GM13976 (cell line): ENCODE results near the gene OSBPL3.

Experiments
- DNase-seq: peaks from one replicate; pipeline ENCODE4 v3.0.0; 2012; ENCODE audit warnings: low spot score
- in situ Hi-C: fragments of 300-500 bp; cut with MboI; formaldehyde crosslinking; loops from one replicate; pipeline ENCODE4 v1.12.0; 2022; ENCODE audit warnings: low sequenced_read_pairs, mixed read lengths, inconsistent platforms; ENCODE audit not compliant: unreplicated experiment
- TF ChIP-seq, protein P1 (sequence below): IDR thresholded peaks from 2 replicates; pipeline ENCODE4 v1.5.1; 2012; ENCODE audit warnings: borderline replicate concordance, mild to moderate bottlenecking; ENCODE audit not compliant: insufficient read depth; ENCODE audit errors: extremely low read depth, missing control alignments, control extremely low read depth

OSBPL3 gene

GRCh38 chr7:24951441-24951980 is 28.5 kb downstream of the OSBPL3 start:
- DNase-seq = no peak
- TF ChIP-seq, protein P1, sequence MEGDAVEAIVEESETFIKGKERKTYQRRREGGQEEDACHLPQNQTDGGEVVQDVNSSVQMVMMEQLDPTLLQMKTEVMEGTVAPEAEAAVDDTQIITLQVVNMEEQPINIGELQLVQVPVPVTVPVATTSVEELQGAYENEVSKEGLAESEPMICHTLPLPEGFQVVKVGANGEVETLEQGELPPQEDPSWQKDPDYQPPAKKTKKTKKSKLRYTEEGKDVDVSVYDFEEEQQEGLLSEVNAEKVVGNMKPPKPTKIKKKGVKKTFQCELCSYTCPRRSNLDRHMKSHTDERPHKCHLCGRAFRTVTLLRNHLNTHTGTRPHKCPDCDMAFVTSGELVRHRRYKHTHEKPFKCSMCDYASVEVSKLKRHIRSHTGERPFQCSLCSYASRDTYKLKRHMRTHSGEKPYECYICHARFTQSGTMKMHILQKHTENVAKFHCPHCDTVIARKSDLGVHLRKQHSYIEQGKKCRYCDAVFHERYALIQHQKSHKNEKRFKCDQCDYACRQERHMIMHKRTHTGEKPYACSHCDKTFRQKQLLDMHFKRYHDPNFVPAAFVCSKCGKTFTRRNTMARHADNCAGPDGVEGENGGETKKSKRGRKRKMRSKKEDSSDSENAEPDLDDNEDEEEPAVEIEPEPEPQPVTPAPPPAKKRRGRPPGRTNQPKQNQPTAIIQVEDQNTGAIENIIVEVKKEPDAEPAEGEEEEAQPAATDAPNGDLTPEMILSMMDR = no peak

DNA sequence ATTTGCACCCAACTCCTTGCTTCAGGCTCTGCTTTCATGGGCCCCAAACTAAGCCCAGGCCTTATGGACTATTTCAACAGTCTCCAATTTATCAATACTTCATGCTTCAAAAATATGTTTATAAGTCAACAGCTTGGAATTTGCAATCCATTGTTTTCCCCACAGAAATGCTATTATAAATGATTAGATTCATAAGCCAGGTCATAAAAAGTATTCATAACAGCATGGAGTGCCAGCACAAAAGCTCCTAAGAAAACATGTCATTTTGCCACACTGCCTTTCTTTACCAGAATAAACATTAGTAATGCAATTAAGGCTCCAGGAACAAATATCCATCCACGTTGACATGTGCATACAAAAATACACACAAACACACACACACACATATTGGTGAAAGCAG is 30.1 kb downstream of the OSBPL3 start:
- DNase-seq = no peak
- TF ChIP-seq, protein P1 = no peak
- in situ Hi-C loops = no loop called here

More at GRCh38 chr7:24951441-24951980, 28.5 kb downstream of the OSBPL3 start:
- in situ Hi-C loops = no loop called here

GRCh38 chr7:24948739-24949138 is 31.2 kb downstream of the OSBPL3 start:
- peak; percentile 25 for DNase-seq
- in situ Hi-C loops = no loop called here
- TF ChIP-seq, protein P1 = no peak

DNA sequence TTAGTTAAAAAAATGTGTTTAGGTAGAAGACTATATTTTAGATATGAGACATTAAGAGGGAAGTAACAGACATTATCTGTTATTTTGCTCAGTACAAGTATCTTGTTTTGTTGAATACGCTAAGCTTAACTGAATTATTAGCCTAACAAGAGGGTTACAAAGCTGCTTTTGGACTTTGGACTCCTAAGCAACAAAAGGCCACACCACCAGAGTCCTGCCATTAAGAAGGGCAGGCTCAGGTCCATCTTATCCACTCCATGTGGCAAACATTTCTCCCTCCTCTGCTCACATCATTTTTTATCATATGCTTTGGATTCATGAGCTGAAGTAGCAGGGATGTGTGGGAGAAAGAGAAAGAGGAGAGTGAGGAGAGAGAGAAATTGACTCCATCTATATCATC is 33.5 kb downstream of the OSBPL3 start:
- in situ Hi-C loops = no loop called here
- TF ChIP-seq, protein P1 = no peak

GRCh38 chr7:24945899-24946298 is 34.1 kb downstream of the OSBPL3 start:
- TF ChIP-seq, protein P1 = no peak
- DNase-seq = no peak
- in situ Hi-C loops = no loop called here

More for the DNA sequence above, 33.5 kb downstream of the OSBPL3 start:
- no peak for DNase-seq

DNA sequence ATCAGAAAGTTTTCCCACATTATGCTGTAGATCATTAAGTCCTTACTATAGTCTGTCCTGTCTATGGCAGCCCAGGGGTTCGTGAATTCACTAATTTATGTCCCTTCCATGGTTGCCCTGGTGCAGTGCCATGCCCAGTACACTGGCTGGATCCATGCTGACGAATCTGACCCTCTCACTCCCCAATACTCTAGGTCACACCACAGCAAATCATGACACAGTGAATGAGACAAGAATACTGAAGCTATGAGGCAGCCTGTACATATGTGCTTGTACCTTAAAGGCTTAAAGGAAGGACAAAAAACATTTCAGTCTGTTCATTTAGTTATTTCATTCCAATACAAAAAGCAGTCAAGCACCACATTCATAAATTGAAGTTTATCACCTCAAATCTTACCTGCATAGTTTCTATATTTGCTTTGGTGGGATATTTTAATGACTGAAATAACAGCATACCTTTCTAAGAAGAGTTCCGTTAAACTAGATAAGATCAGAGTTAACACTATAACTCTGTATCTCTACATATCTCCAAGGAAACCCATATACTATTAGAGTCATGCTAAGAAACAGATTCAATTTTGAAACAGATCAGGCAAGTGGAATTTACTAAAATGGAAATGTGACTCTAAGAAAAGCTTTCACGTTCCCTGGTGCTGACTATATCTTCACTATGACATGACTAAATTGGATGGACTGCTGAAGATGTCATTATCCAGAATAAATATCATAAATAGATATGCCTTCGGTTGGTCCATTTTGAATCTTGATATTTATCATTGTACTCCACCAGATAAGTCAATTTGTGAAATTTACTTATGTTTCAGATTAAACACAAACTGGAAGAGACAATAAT is 36.7 kb downstream of the OSBPL3 start:
- in situ Hi-C loops = no loop called here
- TF ChIP-seq, protein P1 = no peak

More for the DNA sequence above, 36.7 kb downstream of the OSBPL3 start:
- DNase-seq = no peak
